SK-N-SH treated with all-trans-retinoic acid at 6 μM for 48 hours (cell line): ENCODE data around the gene UNC5C.

ENCODE experiments used
- CSDC2 ChIP-seq: fragments of 250-450 bp; sonication (Bioruptor Pico); IDR thresholded peaks from 2 replicates; pipeline ENCODE4 v1.5.0; 2020; ENCODE audit warnings: mild to moderate bottlenecking, moderate library complexity
- OSR1 ChIP-seq: fragments of 250-450 bp; sonication (Bioruptor Pico); IDR thresholded peaks from 2 replicates; pipeline ENCODE4 v1.8.0; 2022; ENCODE audit warnings: moderate library complexity, mild to moderate bottlenecking, inconsistent platforms
- PPARA ChIP-seq: fragments of 250-450 bp; sonication (Bioruptor Pico); IDR thresholded peaks from 2 replicates; pipeline ENCODE4 v1.5.0; 2020; ENCODE audit warnings: mild to moderate bottlenecking, borderline replicate concordance
- SNAI2 ChIP-seq: fragments of 250-450 bp; sonication (Bioruptor Pico); IDR thresholded peaks from 2 replicates; pipeline ENCODE4 v1.5.0; 2020; ENCODE audit warnings: mild to moderate bottlenecking, moderate library complexity
- TOX ChIP-seq: fragments of 250-450 bp; sonication (Bioruptor Pico); IDR thresholded peaks from 2 replicates; pipeline ENCODE4 v1.8.0; 2021; ENCODE audit warnings: mild to moderate bottlenecking, moderate library complexity, borderline replicate concordance
- ZFP3 ChIP-seq: fragments of 250-450 bp; sonication (Bioruptor Pico); IDR thresholded peaks from 2 replicates; pipeline ENCODE4 v1.5.0; 2020; ENCODE audit warnings: mild to moderate bottlenecking, moderate library complexity
- ZFP30 ChIP-seq: fragments of 450-650 bp; formaldehyde crosslinking; IDR thresholded peaks from 2 replicates; pipeline ENCODE4 v1.5.0; 2022; ENCODE audit warnings: mild to moderate bottlenecking, moderate library complexity
- ZNF8 ChIP-seq: fragments of 450-650 bp; formaldehyde crosslinking; IDR thresholded peaks from 2 replicates; pipeline ENCODE4 v1.5.0; 2020; ENCODE audit warnings: mild to moderate bottlenecking, moderate library complexity
- TF ChIP-seq, protein P1 (sequence below): fragments of 250-450 bp; sonication (Bioruptor Pico); IDR thresholded peaks from 2 replicates; pipeline ENCODE4 v1.8.0; 2020; ENCODE audit warnings: mild to moderate bottlenecking, moderate library complexity, borderline replicate concordance
- TF ChIP-seq, protein P2 (sequence below): fragments of 250-450 bp; sonication (Bioruptor Pico); IDR thresholded peaks from 2 replicates; pipeline ENCODE4 v1.5.0; 2020; ENCODE audit warnings: mild to moderate bottlenecking, moderate library complexity
- TF ChIP-seq, protein P3 (sequence below): fragments of 250-450 bp; sonication (Bioruptor Pico); IDR thresholded peaks from 2 replicates; pipeline ENCODE4 v1.8.0; 2021; ENCODE audit warnings: low read depth, mild to moderate bottlenecking, moderate library complexity, borderline replicate concordance

DNA sequence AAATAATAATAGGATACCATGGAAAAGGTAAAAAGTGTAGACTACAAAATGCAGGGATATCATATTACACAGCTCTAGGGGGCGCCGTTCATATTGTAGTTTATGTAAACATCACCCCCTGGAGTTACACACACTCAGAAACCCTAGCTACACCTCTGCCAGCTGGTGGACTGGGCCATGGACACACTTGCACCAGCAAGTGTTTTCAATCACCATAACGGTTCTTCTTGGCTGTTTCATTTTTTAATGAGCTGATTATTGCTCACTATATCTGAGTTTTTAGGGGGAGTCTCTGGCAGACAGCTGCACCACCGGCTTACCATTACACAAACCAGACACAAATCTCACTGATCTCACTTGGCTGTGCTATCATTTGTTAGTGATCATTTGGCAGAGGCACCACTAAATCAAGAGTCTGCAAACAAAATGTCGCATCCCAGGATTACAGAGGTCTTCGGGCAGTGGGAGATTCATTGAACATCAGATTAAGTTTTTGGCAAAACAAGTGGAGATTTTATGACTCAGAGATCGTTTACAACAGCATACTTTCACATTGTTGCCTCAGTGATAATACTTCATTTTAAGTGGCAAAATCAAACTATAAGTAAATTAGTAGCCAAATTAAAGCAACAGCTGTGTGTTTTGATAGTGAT lies 185.7 kb downstream of the UNC5C start:
- no peak for TF ChIP-seq ZFP3 (CRISPR knock-in tag)
- no peak for TF ChIP-seq SNAI2
- TF ChIP-seq CSDC2 (CRISPR knock-in tag): no peak
- TF ChIP-seq, protein P1, sequence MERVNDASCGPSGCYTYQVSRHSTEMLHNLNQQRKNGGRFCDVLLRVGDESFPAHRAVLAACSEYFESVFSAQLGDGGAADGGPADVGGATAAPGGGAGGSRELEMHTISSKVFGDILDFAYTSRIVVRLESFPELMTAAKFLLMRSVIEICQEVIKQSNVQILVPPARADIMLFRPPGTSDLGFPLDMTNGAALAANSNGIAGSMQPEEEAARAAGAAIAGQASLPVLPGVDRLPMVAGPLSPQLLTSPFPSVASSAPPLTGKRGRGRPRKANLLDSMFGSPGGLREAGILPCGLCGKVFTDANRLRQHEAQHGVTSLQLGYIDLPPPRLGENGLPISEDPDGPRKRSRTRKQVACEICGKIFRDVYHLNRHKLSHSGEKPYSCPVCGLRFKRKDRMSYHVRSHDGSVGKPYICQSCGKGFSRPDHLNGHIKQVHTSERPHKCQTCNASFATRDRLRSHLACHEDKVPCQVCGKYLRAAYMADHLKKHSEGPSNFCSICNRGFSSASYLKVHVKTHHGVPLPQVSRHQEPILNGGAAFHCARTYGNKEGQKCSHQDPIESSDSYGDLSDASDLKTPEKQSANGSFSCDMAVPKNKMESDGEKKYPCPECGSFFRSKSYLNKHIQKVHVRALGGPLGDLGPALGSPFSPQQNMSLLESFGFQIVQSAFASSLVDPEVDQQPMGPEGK (CRISPR knock-in tag): no peak
- no peak for TF ChIP-seq ZNF8 (CRISPR knock-in tag)
- TF ChIP-seq PPARA (CRISPR knock-in tag): no peak
- no peak for TF ChIP-seq ZFP30 (CRISPR knock-in tag)
- TF ChIP-seq, protein P2, sequence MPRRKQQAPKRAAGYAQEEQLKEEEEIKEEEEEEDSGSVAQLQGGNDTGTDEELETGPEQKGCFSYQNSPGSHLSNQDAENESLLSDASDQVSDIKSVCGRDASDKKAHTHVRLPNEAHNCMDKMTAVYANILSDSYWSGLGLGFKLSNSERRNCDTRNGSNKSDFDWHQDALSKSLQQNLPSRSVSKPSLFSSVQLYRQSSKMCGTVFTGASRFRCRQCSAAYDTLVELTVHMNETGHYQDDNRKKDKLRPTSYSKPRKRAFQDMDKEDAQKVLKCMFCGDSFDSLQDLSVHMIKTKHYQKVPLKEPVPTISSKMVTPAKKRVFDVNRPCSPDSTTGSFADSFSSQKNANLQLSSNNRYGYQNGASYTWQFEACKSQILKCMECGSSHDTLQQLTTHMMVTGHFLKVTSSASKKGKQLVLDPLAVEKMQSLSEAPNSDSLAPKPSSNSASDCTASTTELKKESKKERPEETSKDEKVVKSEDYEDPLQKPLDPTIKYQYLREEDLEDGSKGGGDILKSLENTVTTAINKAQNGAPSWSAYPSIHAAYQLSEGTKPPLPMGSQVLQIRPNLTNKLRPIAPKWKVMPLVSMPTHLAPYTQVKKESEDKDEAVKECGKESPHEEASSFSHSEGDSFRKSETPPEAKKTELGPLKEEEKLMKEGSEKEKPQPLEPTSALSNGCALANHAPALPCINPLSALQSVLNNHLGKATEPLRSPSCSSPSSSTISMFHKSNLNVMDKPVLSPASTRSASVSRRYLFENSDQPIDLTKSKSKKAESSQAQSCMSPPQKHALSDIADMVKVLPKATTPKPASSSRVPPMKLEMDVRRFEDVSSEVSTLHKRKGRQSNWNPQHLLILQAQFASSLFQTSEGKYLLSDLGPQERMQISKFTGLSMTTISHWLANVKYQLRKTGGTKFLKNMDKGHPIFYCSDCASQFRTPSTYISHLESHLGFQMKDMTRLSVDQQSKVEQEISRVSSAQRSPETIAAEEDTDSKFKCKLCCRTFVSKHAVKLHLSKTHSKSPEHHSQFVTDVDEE (CRISPR knock-in tag): peak; percentile 88
- TF ChIP-seq OSR1 (CRISPR knock-in tag): no peak
- no peak for TF ChIP-seq TOX (CRISPR knock-in tag)
- TF ChIP-seq, protein P3, sequence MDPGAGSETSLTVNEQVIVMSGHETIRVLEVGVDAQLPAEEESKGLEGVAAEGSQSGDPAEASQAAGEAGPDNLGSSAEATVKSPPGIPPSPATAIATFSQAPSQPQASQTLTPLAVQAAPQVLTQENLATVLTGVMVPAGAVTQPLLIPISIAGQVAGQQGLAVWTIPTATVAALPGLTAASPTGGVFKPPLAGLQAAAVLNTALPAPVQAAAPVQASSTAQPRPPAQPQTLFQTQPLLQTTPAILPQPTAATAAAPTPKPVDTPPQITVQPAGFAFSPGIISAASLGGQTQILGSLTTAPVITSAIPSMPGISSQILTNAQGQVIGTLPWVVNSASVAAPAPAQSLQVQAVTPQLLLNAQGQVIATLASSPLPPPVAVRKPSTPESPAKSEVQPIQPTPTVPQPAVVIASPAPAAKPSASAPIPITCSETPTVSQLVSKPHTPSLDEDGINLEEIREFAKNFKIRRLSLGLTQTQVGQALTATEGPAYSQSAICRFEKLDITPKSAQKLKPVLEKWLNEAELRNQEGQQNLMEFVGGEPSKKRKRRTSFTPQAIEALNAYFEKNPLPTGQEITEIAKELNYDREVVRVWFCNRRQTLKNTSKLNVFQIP: no peak
